GM21723 (cell line): ENCODE data around the gene ZNF512B.
"Not testable (repeated sequence)": the region's sequence is repeated elsewhere in the genome, so short reads cannot be mapped to it uniquely, and the experiment has no call there.

ENCODE experiments used
- ATAC-seq: cut with Tn5 transposase; IDR thresholded peaks from one replicate; pipeline ENCODE4 v1.9.1; 2021; ENCODE audit warnings: mild to moderate bottlenecking, moderate library complexity; ENCODE audit not compliant: unreplicated experiment

ZNF512B gene

GRCh38 chr20:63969838-63970713, at the start of gene ZNF512B:
ZNF512B (minus strand) TSS chr20:63969930; CDS start chr20:63967950, 1,980 bp downstream.
- ATAC-seq, result no peak

GRCh38 chr20:64015635-64016034, 45.9 kb upstream of the ZNF512B start:
- ATAC-seq, result no peak

GRCh38 chr20:64012385-64013154, 42.8 kb upstream of the ZNF512B start:
- not testable (repeated sequence) for ATAC-seq

- no peak for ATAC-seq
These were observed 41.6 kb upstream of the ZNF512B start for GRCh38 chr20:64011366-64011779.

GRCh38 chr20:64010711-64011237, 41.0 kb upstream of the ZNF512B start:
- no peak for ATAC-seq

- no peak for ATAC-seq
These were observed 40.2 kb upstream of the ZNF512B start for GRCh38 chr20:64009811-64010387.

- no peak for ATAC-seq
These were observed 37.2 kb upstream of the ZNF512B start for GRCh38 chr20:64006902-64007301.

GRCh38 chr20:64006490-64006889, 36.8 kb upstream of the ZNF512B start:
- ATAC-seq, result no peak

GRCh38 chr20:64005394-64005793, 35.7 kb upstream of the ZNF512B start:
- ATAC-seq, result no peak

- no peak for ATAC-seq
These were observed 34.4 kb upstream of the ZNF512B start for GRCh38 chr20:64003960-64004725.

GRCh38 chr20:64001607-64002011, 31.9 kb upstream of the ZNF512B start:
- ATAC-seq, result no peak

GRCh38 chr20:64000906-64001305, 31.2 kb upstream of the ZNF512B start:
- no peak for ATAC-seq

GRCh38 chr20:63982937-63983336, 13.2 kb upstream of the ZNF512B start:
- no peak for ATAC-seq

GRCh38 chr20:63980806-63981728, 11.3 kb upstream of the ZNF512B start, which contains the start of gene PRPF6:
PRPF6 (plus strand) TSS chr20:63981132; CDS start chr20:63981246, 114 bp downstream.
- ATAC-seq, result peak; percentile 50

GRCh38 chr20:63980317-63980805, 10.6 kb upstream of the ZNF512B start:
- peak; percentile 6 for ATAC-seq

- peak; percentile 37 for ATAC-seq
These were observed 10.0 kb upstream of the ZNF512B start, which contains the start of gene SAMD10 for GRCh38 chr20:63979557-63980316. SAMD10 (minus strand) TSS chr20:63979642; CDS start chr20:63979467, 175 bp downstream.

- ATAC-seq, result no peak
These were observed 9.5 kb upstream of the ZNF512B start for GRCh38 chr20:63979229-63979556.
